Activated CD8-positive, alpha-beta memory T cell treated with anti-CD3 and anti-CD28 coated beads for 36 hours (primary cell): ENCODE results near the gene CORO2B. TPM values are rescaled to one million over a fixed set of nuclear protein-coding genes. Genes with fewer than 3 reads are reported as not detected.
"Not testable (repeated sequence)": the region's sequence is repeated elsewhere in the genome, so short reads cannot be mapped to it uniquely, and the experiment has no call there.

Experiments
- CTCF ChIA-PET: fragments of 350-600 bp; sonication (Branson Sonifier 250); formaldehyde crosslinking; loops from one replicate; lab custom pipeline; 2021; ENCODE audit warnings: antibody characterized with exemption; lab: Charles Lee
- POLR2A ChIA-PET: fragments of 350-600 bp; sonication (Branson Sonifier 250); formaldehyde crosslinking; loops from one replicate; lab custom pipeline; 2021; ENCODE audit warnings: antibody characterized with exemption; lab: Charles Lee
- total RNA-seq, 2 experiments: library from RNA; stranded (reverse); gene quantifications; one replicate each; pipeline ENCODE4 v1.2.3, GENCODE V29; 2021

Gene CORO2B
- total RNA-seq, 2 experiments from 2014 or later = 0.08 TPM; not detected in 1

GRCh38 chr15:68597581-68597980 is 18.8 kb downstream of the CORO2B start:
- CTCF ChIA-PET = no interaction called here
- POLR2A ChIA-PET = no interaction called here

- ChIA-PET POLR2A (no interaction called here), CTCF (no interaction called here)
Observed at GRCh38 chr15:68598171-68599152, 19.7 kb downstream of the CORO2B start.

- ChIA-PET CTCF (no interaction called here), POLR2A (no interaction called here)
Observed at GRCh38 chr15:68599153-68599545, 20.4 kb downstream of the CORO2B start.

GRCh38 chr15:68599560-68600071 is 20.8 kb downstream of the CORO2B start:
- ChIA-PET CTCF (no interaction called here), POLR2A (no interaction called here)

- CTCF ChIA-PET = interaction anchor here (0.7 to 1.2 kb wide), 2 partner anchors 41 to 42 kb away, joined by 3 read pairs; no protein-coding TSS in a partner anchor
- POLR2A ChIA-PET = interaction anchor here (0.6 kb wide), 1 partner anchor 1568 kb away, joined by 5 read pairs; no protein-coding TSS in a partner anchor
Observed at GRCh38 chr15:68601206-68602197, 22.7 kb downstream of the CORO2B start.

- ChIA-PET CTCF (no interaction called here), POLR2A (no interaction called here)
Observed at GRCh38 chr15:68602459-68603215, 23.8 kb downstream of the CORO2B start.

- ChIA-PET POLR2A (no interaction called here), CTCF (no interaction called here)
Observed at GRCh38 chr15:68603216-68603595, 24.4 kb downstream of the CORO2B start.

GRCh38 chr15:68603951-68604350 is 25.2 kb downstream of the CORO2B start:
- ChIA-PET CTCF (no interaction called here), POLR2A (no interaction called here)

- CTCF ChIA-PET = not testable (repeated sequence)
Observed at GRCh38 chr15:68604840-68605478, 26.2 kb downstream of the CORO2B start.

GRCh38 chr15:68606375-68606774 is 27.6 kb downstream of the CORO2B start:
- CTCF ChIA-PET = interaction anchor here (0.8 kb wide), 1 partner anchor 43 kb away, joined by 3 read pairs; no protein-coding TSS in a partner anchor

More at GRCh38 chr15:68604840-68605478, 26.2 kb downstream of the CORO2B start:
- POLR2A ChIA-PET = not testable (repeated sequence)

GRCh38 chr15:68608206-68608843 is 29.5 kb downstream of the CORO2B start:
- CTCF ChIA-PET = no interaction called here
- POLR2A ChIA-PET = no interaction called here

More at GRCh38 chr15:68606375-68606774, 27.6 kb downstream of the CORO2B start:
- POLR2A ChIA-PET = no interaction called here

GRCh38 chr15:68608844-68609232 is 30.0 kb downstream of the CORO2B start:
- CTCF ChIA-PET = no interaction called here
- POLR2A ChIA-PET = no interaction called here

GRCh38 chr15:68609629-68610028 is 30.8 kb downstream of the CORO2B start:
- CTCF ChIA-PET = no interaction called here
- POLR2A ChIA-PET = no interaction called here

GRCh38 chr15:68610825-68611224 is 32.0 kb downstream of the CORO2B start:
- CTCF ChIA-PET = no interaction called here
- POLR2A ChIA-PET = no interaction called here

GRCh38 chr15:68612503-68612902 is 33.7 kb downstream of the CORO2B start:
- CTCF ChIA-PET = no interaction called here
- POLR2A ChIA-PET = no interaction called here

GRCh38 chr15:68612979-68613740 is 34.4 kb downstream of the CORO2B start:
- CTCF ChIA-PET = no interaction called here
- POLR2A ChIA-PET = no interaction called here
